Osteoblast (primary cell): Measurements from ENCODE around the gene SRF. TPM values are rescaled to one million over a fixed set of nuclear protein-coding genes. Genes with fewer than 3 reads are reported as not detected.
A peak's percentile ranks its signal among the peaks of the same experiment; 100 is the strongest.

Experiments
- DNase-seq: peaks from one replicate; pipeline ENCODE4 v3.0.0; 2011; ENCODE audit warnings: low spot score, mixed read lengths; ENCODE audit not compliant: insufficient read length; ENCODE audit errors: missing footprints
- H2AFZ ChIP-seq: 2 replicates; pipeline ENCODE4 v1.6.0; 2011; ENCODE audit warnings: mild to moderate bottlenecking, low read length
- H3K27ac ChIP-seq: 2 replicates; pipeline ENCODE4 v1.5.1; 2011; ENCODE audit warnings: mild to moderate bottlenecking, low read depth, low read length, moderate library complexity
- H3K27me3 ChIP-seq: 2 replicates; pipeline ENCODE4 v1.6.0; 2012; ENCODE audit warnings: mild to moderate bottlenecking, control low read depth, inconsistent platforms, low read length, moderate library complexity; ENCODE audit not compliant: insufficient read depth
- H3K36me3 ChIP-seq: 2 replicates; pipeline ENCODE4 v1.5.1; 2011; ENCODE audit warnings: mild to moderate bottlenecking, low read length, control low read depth, moderate library complexity; ENCODE audit not compliant: insufficient read depth
- H3K4me1 ChIP-seq: 2 replicates; pipeline ENCODE4 v1.5.1; 2011; ENCODE audit warnings: mild to moderate bottlenecking, low read length, control low read depth, moderate library complexity; ENCODE audit not compliant: insufficient read depth
- H3K4me2 ChIP-seq: 2 replicates; pipeline ENCODE4 v1.6.0; 2011; ENCODE audit warnings: mild to moderate bottlenecking, low read length; ENCODE audit not compliant: insufficient read depth
- H3K4me3 ChIP-seq: fragments of 200-600 bp; sonication (generic); 3 replicates; pipeline ENCODE4 v1.5.1; 2012; ENCODE audit warnings: mild to moderate bottlenecking, low read length, inconsistent platforms; ENCODE audit not compliant: insufficient read depth
- H3K79me2 ChIP-seq: 2 replicates; pipeline ENCODE4 v1.6.0; 2012; ENCODE audit warnings: mild to moderate bottlenecking, low read length, control low read depth, inconsistent platforms; ENCODE audit not compliant: insufficient read depth
- H3K9me3 ChIP-seq: 2 replicates; pipeline ENCODE4 v1.5.1; 2011; ENCODE audit warnings: low read depth, low read length, control low read depth
- H4K20me1 ChIP-seq: 2 replicates; pipeline ENCODE4 v1.6.0; 2012; ENCODE audit warnings: mild to moderate bottlenecking, low read length, control low read depth; ENCODE audit not compliant: insufficient read depth
- CTCF ChIP-seq: IDR thresholded peaks from 2 replicates; pipeline ENCODE4 v1.5.1; 2011; ENCODE audit warnings: mild to moderate bottlenecking, low read depth, low read length, moderate library complexity; ENCODE audit errors: extremely low read depth
- total RNA-seq: library from RNA; depleted of rRNA; stranded (reverse); fragments of >200 nt; gene quantifications from 2 replicates; pipeline ENCODE4 v1.2.3, GENCODE V29; 2012

SRF gene
- total RNA-seq, 1 donor, result 20.6 TPM

DNA sequence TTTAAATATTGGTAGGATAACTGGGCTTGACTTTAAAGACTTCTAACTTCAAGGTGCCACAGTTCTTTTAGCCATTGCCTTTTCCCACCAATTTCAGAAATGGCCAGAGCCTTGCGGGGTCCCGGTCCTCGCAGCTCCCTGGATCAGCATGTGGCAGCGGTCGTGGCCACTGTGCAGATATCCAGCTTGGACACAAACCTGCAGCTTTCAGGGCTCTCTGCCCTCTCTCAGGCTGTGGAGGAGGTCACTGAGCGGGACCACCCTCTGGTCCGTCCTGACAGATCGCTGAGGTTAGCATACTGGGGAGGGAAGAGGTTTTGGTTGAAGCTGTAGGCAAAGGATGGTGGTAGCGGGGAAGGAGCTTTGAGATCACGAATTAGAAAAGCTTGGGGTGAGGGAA is 17.4 kb downstream of the SRF start:
- no peaks in the 10 kb centered on the region for H3K27me3 ChIP-seq
- no peak for DNase-seq
- no peak overlapping the region for H2AFZ ChIP-seq
- H3K4me2 ChIP-seq, result no peak overlapping the region
- peaks cover 60% of the 10 kb centered on the region for H3K36me3 ChIP-seq
- TF ChIP-seq CTCF, result no peak
- H3K27ac ChIP-seq, result no peak overlapping the region
- H3K4me1 ChIP-seq, result no peaks in the 10 kb centered on the region
- H3K9me3 ChIP-seq, result no peaks in the 10 kb centered on the region
- H4K20me1 ChIP-seq, result no peaks in the 10 kb centered on the region
- no peak overlapping the region for H3K4me3 ChIP-seq
- H3K79me2 ChIP-seq, result peaks cover 12% of the 10 kb centered on the region

DNA sequence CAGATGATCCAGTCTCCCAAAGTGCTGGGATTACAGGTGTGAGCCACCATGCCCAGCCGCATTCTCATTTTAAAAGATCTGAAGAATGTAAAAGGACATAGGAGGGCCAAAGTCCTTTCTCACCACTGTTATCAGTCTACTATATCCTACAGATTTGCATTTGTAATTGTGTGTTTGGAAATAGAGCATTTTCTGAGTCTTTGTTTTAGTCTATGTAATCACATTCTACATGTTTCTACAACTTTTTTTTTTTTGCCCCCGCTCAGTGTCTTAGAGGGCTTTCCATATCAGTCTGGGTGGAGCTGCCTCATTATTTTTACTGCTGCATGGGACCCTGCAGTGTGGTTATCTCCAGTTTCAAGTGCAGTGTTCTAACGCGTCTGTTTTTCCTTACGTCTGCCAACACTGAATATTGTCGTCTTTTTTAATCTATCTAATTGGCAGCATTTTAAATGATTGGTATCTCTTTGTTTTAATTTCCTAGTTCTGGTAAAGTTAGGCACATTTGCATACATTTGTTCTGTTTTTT is 18.8 kb downstream of the SRF start:
- TF ChIP-seq CTCF, result no peak
- Histone ChIP-seq H3K79me2 (peaks cover 5% of the 10 kb centered on the region), H3K27me3 (no peaks in the 10 kb centered on the region), H3K9me3 (no peaks in the 10 kb centered on the region), H3K27ac (no peak overlapping the region), H3K36me3 (peaks cover 58% of the 10 kb centered on the region), H4K20me1 (no peaks in the 10 kb centered on the region), H3K4me2 (no peak overlapping the region), H3K4me1 (no peaks in the 10 kb centered on the region), H3K4me3 (no peak overlapping the region), H2AFZ (no peak overlapping the region)
- peak; percentile 26 for DNase-seq

DNA sequence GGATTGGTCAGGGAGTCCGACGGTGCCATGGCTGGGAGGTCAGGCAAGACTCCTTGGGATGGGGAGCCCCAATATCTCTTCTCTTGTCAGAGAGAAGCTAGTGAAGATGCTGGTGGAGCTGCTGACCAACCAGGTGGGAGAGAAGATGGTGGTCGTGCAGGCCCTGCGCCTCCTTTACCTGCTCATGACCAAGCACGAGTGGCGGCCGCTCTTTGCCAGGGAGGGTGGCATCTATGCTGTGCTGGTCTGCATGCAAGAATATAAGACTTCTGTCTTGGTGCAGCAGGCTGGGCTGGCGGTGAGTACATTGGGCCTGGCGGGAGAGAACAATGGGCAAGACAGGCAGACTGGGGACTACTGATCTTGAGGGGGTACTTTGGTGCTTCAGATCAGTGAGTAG is 21.8 kb downstream of the SRF start:
- H3K27me3 ChIP-seq, result no peaks in the 10 kb centered on the region
- H3K79me2 ChIP-seq, result peaks cover 5% of the 10 kb centered on the region
- H3K4me3 ChIP-seq, result no peak overlapping the region
- no peak overlapping the region for H2AFZ ChIP-seq
- DNase-seq, result peak; percentile 58
- H3K4me2 ChIP-seq, result no peak overlapping the region
- no peaks in the 10 kb centered on the region for H3K4me1 ChIP-seq
- no peaks in the 10 kb centered on the region for H4K20me1 ChIP-seq
- no peak overlapping the region for H3K27ac ChIP-seq
- H3K36me3 ChIP-seq, result peaks cover 51% of the 10 kb centered on the region
- no peaks in the 10 kb centered on the region for H3K9me3 ChIP-seq
- TF ChIP-seq CTCF, result no peak

GRCh38 chr6:43193929-43194328 is 22.9 kb downstream of the SRF start:
- peaks cover 44% of the 10 kb centered on the region for H3K36me3 ChIP-seq
- no peak overlapping the region for H2AFZ ChIP-seq
- peak; percentile 49 for DNase-seq
- TF ChIP-seq CTCF, result no peak
- H3K27me3 ChIP-seq, result no peaks in the 10 kb centered on the region
- H3K4me3 ChIP-seq, result no peak overlapping the region
- no peak overlapping the region for H3K4me2 ChIP-seq
- H3K27ac ChIP-seq, result no peak overlapping the region
- H3K79me2 ChIP-seq, result no peaks in the 10 kb centered on the region
- no peaks in the 10 kb centered on the region for H3K9me3 ChIP-seq
- no peaks in the 10 kb centered on the region for H4K20me1 ChIP-seq
- no peaks in the 10 kb centered on the region for H3K4me1 ChIP-seq
